ENCODE measurements around the gene AGPAT2.

The AGPAT2 gene

GRCh38 chr9:136629001-136629878 lies 58.0 kb downstream of the AGPAT2 start:
- DNase-seq (ENCODE audit: low read depth in 1 of 2, low spot score in 1 of 2), result no peak

GRCh38 chr9:136628268-136628667 lies 59.0 kb downstream of the AGPAT2 start:
- no peak for DNase-seq (ENCODE audit: low read depth in 1 of 2, low spot score in 1 of 2)

DNA sequence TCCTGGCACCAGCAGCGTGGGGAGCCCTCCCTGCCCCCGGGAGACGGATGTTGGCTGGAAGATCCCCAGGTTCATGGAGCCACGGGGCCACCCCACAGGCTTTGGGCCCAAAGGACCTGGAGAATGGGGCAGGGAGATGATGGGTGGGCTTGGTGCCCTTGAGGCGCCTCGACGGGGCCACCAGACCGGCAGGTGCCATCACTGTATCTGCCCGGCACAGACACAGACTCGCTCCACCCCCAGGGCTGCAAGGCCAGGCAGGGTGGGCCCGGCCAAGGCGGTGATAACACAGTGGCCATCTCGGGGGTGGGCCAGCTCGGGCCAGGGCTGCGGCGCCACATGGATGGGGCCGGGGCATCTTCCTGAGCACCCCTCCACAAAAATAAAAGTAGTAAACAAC lies 59.6 kb downstream of the AGPAT2 start:
- DNase-seq (ENCODE audit: low read depth in 1 of 2, low spot score in 1 of 2), result no peak

GRCh38 chr9:136626740-136627642 lies 60.3 kb downstream of the AGPAT2 start:
- no peak for DNase-seq (ENCODE audit: low read depth in 1 of 2, low spot score in 1 of 2)

DNA sequence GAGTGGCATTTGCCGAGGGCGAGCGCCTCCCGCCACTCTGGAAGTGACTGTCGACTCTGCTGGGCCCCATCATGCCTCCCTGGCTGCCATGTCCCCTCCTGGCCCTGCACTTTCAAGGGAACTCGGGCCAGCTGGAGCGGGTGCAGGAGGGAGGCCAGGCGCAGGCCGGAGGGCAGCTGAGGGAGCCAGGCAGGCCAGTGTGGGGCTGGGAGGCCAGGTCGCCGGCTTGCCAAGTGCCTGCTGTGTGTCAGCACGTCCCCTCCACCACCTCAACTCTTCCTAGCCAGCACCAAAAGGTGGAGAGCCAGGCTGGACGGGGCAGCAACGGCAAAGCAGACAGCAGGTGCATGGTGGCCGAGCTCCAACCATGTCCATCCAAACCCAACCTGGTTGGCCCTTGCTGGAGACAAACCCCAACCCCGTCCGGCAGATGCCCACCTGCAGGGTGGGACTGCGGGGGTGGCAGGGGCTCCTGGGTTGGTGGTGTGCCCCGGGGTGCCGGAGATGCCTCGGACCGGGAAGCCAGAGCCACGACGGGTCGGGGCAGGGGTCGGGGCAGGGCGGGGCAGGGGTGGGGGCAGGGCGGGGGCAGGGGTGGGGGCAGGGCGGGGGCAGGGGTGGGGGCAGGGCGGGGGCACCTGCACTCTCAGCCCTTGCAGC lies 61.1 kb downstream of the AGPAT2 start:
- DNase-seq (ENCODE audit: low read depth in 1 of 2, low spot score in 1 of 2), result no peak

DNA sequence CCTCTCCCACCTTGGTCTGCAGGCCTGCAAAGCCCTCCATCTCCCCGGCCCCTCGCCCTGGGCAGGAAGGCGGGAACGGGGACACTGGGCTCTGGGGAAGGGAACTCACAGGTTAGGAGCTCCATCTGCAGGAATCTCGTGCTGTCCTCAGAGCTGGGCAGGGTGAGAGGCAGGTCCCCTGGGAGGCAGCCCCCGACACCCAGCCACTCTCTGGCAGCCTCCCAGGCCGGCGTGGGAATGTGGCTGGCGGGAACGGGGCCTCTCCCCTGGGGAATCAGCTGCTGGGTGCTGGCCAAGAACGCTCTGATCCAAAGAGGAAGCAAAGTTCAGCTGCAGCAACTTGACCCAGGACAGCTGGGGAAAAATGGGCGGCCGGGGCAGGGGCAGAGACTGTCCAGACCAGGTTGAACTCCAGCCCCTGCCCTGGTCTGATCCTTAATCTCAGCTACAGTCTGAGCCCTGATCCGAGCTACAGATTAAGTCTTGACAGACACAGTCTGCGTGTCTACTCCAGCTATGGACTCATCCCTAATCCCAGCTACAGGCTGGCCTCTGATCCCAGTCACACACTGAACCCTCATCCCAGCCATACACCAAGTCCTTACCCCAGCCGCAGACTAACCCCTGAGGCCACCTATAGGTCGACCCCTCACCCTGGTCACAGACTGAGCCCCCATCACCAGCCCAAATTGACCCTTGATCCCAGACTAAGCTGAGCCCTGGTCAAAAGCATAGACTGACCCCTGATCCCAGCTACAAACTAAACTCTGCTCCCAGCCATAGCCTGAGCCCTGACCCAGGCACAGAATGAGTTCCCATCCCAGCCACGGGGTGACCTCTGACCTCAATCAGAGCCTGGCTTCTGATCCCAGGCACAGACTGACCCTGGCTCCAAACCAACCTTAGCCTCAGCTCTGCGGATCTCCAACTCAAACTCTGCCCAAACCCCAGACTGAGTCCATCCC lies 61.9 kb downstream of the AGPAT2 start:
- no peak for DNase-seq (ENCODE audit: low read depth in 1 of 2, low spot score in 1 of 2)

DNA sequence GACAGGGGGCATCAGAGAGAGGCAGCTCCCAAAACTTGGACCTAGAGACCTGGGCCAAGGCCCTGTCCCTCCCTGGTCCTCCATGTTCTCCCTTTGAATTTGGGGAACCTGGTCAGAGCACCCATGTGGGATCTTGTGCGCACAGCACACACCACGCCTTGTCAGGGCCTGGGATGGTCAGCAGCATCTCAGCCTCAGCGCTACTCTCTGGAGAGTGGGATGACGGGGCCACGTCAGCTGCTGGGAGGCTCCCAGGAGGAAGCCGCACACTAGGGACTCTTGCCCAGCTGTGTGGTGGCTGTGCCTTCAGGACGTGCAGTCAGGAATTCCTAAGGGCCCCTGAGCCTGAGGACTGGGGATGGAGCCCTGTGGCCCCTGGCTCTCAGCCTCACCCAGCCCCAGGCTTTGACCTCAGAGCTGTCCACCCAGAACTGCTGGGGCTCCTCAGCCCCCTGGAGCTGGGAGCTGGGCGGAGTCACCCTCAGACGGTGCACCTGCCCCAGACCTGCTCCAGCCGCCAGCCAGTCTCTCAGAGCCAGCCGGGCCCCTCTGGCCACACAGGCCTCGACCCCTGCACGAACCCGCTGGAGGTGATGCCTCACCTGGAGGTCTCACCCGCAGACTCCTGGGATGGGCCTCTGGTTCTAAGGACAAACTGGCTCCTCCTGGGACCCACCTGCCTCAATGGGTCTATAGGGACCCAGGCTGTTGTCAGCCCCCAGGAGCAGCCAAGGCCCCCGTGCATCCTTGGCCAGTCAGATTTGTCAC lies 62.9 kb downstream of the AGPAT2 start:
- no peak for DNase-seq (ENCODE audit: low read depth in 1 of 2, low spot score in 1 of 2)

GRCh38 chr9:136623842-136624183 lies 63.4 kb downstream of the AGPAT2 start:
- DNase-seq (ENCODE audit: low read depth in 1 of 2, low spot score in 1 of 2), result no peak
